Tibial nerve (tissue), 3 donors: Measurements from ENCODE around the gene GPC6.

ENCODE experiments used
- POLR2A ChIP-seq, 2 donors: fragments of 450-650 bp; IDR thresholded peaks; one replicate each; pipeline ENCODE4 v1.6.1; 2017; ENCODE audit warnings: antibody characterized with exemption in 2 of 2, mild to moderate bottlenecking in 2 of 2, moderate library complexity in 2 of 2
- TF ChIP-seq, protein P1 (sequence below), 5 experiments: fragments of 200-600 bp in 3 of 5; fragments of 450-650 bp in 2 of 5; sonication (generic) in 3 of 5; IDR thresholded peaks; one replicate each; pipeline ENCODE4 v1.5.1; 2016 to 2019; ENCODE audit warnings: antibody characterized with exemption in 5 of 5, mild to moderate bottlenecking in 3 of 5, moderate library complexity in 2 of 5

DNA sequence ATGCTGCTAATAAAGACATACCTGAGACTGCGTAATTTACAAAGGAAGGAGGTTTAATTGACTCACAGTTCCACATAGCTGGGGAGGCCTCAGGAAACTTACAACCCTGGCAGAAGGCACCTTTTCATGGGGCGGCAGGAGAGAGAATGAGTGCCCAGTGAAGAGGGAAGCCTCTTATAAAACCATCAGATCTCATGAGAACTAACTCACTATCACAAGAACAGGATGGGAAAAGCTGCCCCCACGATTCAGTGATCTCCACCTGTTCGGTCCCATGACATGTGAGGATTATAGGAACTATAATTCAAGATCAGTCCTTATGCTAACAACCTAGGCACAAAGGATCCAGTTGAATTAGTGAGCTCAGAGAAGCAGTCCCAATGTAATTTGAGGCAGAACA lies 59.4 kb downstream of the GPC6 start:
- TF ChIP-seq POLR2A (IDR thresholded peaks at IDR 0.05) = no peak
- TF ChIP-seq, protein P1, sequence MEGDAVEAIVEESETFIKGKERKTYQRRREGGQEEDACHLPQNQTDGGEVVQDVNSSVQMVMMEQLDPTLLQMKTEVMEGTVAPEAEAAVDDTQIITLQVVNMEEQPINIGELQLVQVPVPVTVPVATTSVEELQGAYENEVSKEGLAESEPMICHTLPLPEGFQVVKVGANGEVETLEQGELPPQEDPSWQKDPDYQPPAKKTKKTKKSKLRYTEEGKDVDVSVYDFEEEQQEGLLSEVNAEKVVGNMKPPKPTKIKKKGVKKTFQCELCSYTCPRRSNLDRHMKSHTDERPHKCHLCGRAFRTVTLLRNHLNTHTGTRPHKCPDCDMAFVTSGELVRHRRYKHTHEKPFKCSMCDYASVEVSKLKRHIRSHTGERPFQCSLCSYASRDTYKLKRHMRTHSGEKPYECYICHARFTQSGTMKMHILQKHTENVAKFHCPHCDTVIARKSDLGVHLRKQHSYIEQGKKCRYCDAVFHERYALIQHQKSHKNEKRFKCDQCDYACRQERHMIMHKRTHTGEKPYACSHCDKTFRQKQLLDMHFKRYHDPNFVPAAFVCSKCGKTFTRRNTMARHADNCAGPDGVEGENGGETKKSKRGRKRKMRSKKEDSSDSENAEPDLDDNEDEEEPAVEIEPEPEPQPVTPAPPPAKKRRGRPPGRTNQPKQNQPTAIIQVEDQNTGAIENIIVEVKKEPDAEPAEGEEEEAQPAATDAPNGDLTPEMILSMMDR (IDR thresholded peaks at IDR 0.05) = no peak
